ENCODE data around the gene KCNK13. TPM values are rescaled to one million over a fixed set of nuclear protein-coding genes. Genes with fewer than 3 reads are reported as not detected.

KCNK13 gene
- total and polyA plus RNA-seq, 2 experiments from 2014 or later = 0.48 to 1.1 TPM

DNA sequence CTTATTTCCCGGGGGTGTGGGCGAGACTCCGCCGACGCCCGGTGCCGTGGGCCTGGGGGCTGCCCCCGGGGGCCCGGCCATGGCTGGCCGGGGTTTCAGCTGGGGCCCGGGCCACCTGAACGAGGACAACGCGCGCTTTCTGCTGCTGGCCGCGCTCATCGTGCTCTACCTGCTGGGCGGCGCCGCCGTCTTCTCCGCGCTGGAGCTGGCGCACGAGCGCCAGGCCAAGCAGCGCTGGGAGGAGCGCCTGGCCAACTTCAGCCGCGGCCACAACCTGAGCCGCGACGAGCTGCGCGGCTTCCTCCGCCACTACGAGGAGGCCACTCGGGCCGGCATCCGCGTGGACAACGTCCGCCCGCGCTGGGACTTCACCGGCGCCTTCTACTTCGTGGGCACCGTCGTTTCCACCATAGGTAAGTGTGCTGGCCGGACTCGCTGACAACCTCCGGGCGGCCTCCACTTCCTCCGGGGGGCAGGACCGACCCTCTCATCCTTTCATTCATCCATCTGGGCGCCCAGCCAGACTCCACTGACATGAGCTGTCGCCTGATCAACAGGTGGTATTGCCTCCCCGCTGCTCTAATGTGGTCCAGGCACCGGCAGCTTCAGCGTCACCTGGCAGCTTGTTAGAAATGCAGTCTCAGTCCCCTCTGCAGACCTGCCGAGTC is 467 bp downstream of the KCNK13 start:
- TF ChIP-seq, protein P1, sequence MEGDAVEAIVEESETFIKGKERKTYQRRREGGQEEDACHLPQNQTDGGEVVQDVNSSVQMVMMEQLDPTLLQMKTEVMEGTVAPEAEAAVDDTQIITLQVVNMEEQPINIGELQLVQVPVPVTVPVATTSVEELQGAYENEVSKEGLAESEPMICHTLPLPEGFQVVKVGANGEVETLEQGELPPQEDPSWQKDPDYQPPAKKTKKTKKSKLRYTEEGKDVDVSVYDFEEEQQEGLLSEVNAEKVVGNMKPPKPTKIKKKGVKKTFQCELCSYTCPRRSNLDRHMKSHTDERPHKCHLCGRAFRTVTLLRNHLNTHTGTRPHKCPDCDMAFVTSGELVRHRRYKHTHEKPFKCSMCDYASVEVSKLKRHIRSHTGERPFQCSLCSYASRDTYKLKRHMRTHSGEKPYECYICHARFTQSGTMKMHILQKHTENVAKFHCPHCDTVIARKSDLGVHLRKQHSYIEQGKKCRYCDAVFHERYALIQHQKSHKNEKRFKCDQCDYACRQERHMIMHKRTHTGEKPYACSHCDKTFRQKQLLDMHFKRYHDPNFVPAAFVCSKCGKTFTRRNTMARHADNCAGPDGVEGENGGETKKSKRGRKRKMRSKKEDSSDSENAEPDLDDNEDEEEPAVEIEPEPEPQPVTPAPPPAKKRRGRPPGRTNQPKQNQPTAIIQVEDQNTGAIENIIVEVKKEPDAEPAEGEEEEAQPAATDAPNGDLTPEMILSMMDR (IDR thresholded peaks at IDR 0.05; ENCODE audit: low read depth, low read length) = no peak
- peak overlapping the region; percentile 37 for H3K4me3 ChIP-seq
- H3K9me3 ChIP-seq (ENCODE audit: low read depth) = no peaks in the 10 kb centered on the region
- H3K27me3 ChIP-seq = peaks cover 95% of the 10 kb centered on the region
- no peaks in the 10 kb centered on the region for H3K36me3 ChIP-seq
- H3K27ac ChIP-seq = no peak overlapping the region
- peak in 1 of 2 donors; percentile 43 for DNase-seq (ENCODE audit: low read depth in 1 of 2, low spot score in 1 of 2)
- H3K4me1 ChIP-seq (ENCODE audit: low read depth) = no peaks in the 10 kb centered on the region

DNA sequence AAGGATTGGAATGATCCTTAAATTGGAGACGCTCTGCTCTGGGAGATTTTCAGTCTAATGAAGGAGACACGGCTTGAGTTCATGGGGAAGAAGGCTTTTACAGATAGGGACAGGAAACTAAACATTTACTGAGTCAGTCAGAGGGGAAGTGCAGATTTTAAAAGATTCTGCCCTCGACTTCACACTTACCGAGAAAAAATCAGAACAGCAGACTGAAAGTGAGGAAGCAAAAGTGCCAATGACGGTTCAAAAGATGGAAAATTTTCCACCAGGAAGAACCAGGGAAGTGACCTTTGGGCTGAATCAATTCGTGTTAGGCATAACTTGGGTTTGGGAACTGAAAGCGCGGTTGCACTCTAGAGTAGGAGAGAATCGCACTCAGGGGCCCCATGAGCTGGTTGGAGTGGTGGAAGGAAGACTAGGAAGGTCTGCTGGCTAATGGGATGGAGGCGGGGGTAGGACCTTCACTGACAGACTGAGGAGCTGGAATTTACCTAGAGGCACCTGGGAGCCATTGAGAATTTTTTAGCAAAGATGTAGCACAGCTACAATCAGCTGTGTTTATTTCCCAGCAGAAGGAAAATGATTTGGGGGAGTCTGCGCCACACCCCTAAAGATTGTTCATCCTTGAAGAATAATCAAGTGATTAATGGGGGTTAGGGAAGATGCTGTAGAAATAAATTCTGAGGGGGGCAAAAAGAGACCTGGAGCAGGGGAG is 1.2 kb downstream of the KCNK13 start:
- Histone ChIP-seq H3K4me1 (ENCODE audit: low read depth) (no peaks in the 10 kb centered on the region), H3K9me3 (ENCODE audit: low read depth) (no peaks in the 10 kb centered on the region), H3K27ac (no peak overlapping the region), H3K27me3 (peaks cover 98% of the 10 kb centered on the region), H3K4me3 (no peak overlapping the region), H3K36me3 (no peaks in the 10 kb centered on the region)
- no peak for DNase-seq (ENCODE audit: low read depth in 1 of 2, low spot score in 1 of 2)
- TF ChIP-seq, protein P1 (IDR thresholded peaks at IDR 0.05; ENCODE audit: low read depth, low read length) = no peak

- Histone ChIP-seq H3K4me3 (no peak overlapping the region), H3K36me3 (no peaks in the 10 kb centered on the region), H3K27me3 (peaks cover 40% of the 10 kb centered on the region), H3K4me1 (ENCODE audit: low read depth) (peaks cover 11% of the 10 kb centered on the region), H3K9me3 (ENCODE audit: low read depth) (no peaks in the 10 kb centered on the region), H3K27ac (no peak overlapping the region)
- TF ChIP-seq, protein P1 (IDR thresholded peaks at IDR 0.05; ENCODE audit: low read depth, low read length) = no peak
- DNase-seq (ENCODE audit: low read depth in 1 of 2, low spot score in 1 of 2) = peak in 1 of 2 donors; percentile 46
Measured at GRCh38 chr14:90072350-90072749, 10.6 kb downstream of the KCNK13 start.

- no peaks in the 10 kb centered on the region for H3K9me3 ChIP-seq (ENCODE audit: low read depth)
- DNase-seq (ENCODE audit: low read depth in 1 of 2, low spot score in 1 of 2) = peak in 1 of 2 donors; percentile 38
Measured at GRCh38 chr14:90079576-90079975, 17.8 kb downstream of the KCNK13 start.

GRCh38 chr14:90087433-90087832 is 25.6 kb downstream of the KCNK13 start:
- H3K27ac ChIP-seq = no peak overlapping the region
- no peaks in the 10 kb centered on the region for H3K36me3 ChIP-seq
- no peaks in the 10 kb centered on the region for H3K27me3 ChIP-seq
- TF ChIP-seq, protein P1 (IDR thresholded peaks at IDR 0.05; ENCODE audit: low read depth, low read length) = no peak
- no peaks in the 10 kb centered on the region for H3K9me3 ChIP-seq (ENCODE audit: low read depth)
- peak in 1 of 2 donors; percentile 94 for DNase-seq (ENCODE audit: low read depth in 1 of 2, low spot score in 1 of 2)
- no peak overlapping the region for H3K4me3 ChIP-seq
- H3K4me1 ChIP-seq (ENCODE audit: low read depth) = no peaks in the 10 kb centered on the region

More at GRCh38 chr14:90079576-90079975, 17.8 kb downstream of the KCNK13 start:
- Histone ChIP-seq H3K4me1 (ENCODE audit: low read depth) (peaks cover 5% of the 10 kb centered on the region), H3K4me3 (no peak overlapping the region), H3K27ac (no peak overlapping the region), H3K27me3 (no peaks in the 10 kb centered on the region), H3K36me3 (no peaks in the 10 kb centered on the region)
- TF ChIP-seq, protein P1 (IDR thresholded peaks at IDR 0.05; ENCODE audit: low read depth, low read length) = no peak
